Activated CD4-positive, alpha-beta T cell treated with anti-CD3 and anti-CD28 coated beads for 1 hour (primary cell): Measurements from ENCODE around the gene PPP2R3B.

Experiments
- DNase-seq: peaks from one replicate; pipeline ENCODE4 v3.0.0-alpha.2; 2020

The PPP2R3B gene

GRCh38 chrX:370244-370962 is 16.3 kb downstream of the PPP2R3B start:
- no peak for DNase-seq

GRCh38 chrX:369563-370101 is 17.1 kb downstream of the PPP2R3B start:
- DNase-seq: no peak

- no peak for DNase-seq
Measured at GRCh38 chrX:368811-369562, 17.7 kb downstream of the PPP2R3B start.

- no peak for DNase-seq
Measured at GRCh38 chrX:367866-368265, 18.8 kb downstream of the PPP2R3B start.

GRCh38 chrX:367349-367748 is 19.4 kb downstream of the PPP2R3B start:
- no peak for DNase-seq

GRCh38 chrX:363621-364375 is 22.9 kb downstream of the PPP2R3B start:
- DNase-seq: no peak

GRCh38 chrX:362937-363620 is 23.6 kb downstream of the PPP2R3B start:
- no peak for DNase-seq

GRCh38 chrX:362351-362750 is 24.4 kb downstream of the PPP2R3B start:
- DNase-seq: no peak

GRCh38 chrX:361231-362145 is 25.2 kb downstream of the PPP2R3B start:
- DNase-seq: no peak

- no peak for DNase-seq
Measured at GRCh38 chrX:360496-361150, 26.1 kb downstream of the PPP2R3B start.

- DNase-seq: no peak
Measured at GRCh38 chrX:358651-359143, 28.0 kb downstream of the PPP2R3B start.

GRCh38 chrX:357693-358471 is 28.8 kb downstream of the PPP2R3B start:
- DNase-seq: peak; percentile 19

- DNase-seq: no peak
Measured at GRCh38 chrX:357035-357692, 29.5 kb downstream of the PPP2R3B start.

GRCh38 chrX:356385-357034 is 30.2 kb downstream of the PPP2R3B start:
- DNase-seq: no peak

- no peak for DNase-seq
Measured at GRCh38 chrX:355329-356050, 31.2 kb downstream of the PPP2R3B start.

GRCh38 chrX:353566-354535 is 32.9 kb downstream of the PPP2R3B start:
- no peak for DNase-seq
